SU-DHL-6 (cell line): ENCODE results near the gene KLK5.

Source experiments
- EZH2phosphoT487 ChIP-seq: fragments of 200-600 bp; sonication (generic), shearing (Covaris generic); conservative IDR thresholded peaks from 2 replicates; pipeline ENCODE4 v1.6.1; 2018; ENCODE audit warnings: mild to moderate bottlenecking, antibody characterized with exemption, low read length, moderate library complexity, mixed read lengths
- TF ChIP-seq, protein P1 (sequence below): fragments of 200-600 bp; sonication (generic); IDR thresholded peaks from one replicate; pipeline ENCODE4 v1.5.1; 2017; ENCODE audit warnings: antibody characterized with exemption, mild to moderate bottlenecking, low read length, moderate library complexity; ENCODE audit not compliant: insufficient read depth, poor library complexity, severe bottlenecking

GRCh38 chr19:50982186-50982585 lies 29.3 kb upstream of the KLK5 start:
- TF ChIP-seq, protein P1, sequence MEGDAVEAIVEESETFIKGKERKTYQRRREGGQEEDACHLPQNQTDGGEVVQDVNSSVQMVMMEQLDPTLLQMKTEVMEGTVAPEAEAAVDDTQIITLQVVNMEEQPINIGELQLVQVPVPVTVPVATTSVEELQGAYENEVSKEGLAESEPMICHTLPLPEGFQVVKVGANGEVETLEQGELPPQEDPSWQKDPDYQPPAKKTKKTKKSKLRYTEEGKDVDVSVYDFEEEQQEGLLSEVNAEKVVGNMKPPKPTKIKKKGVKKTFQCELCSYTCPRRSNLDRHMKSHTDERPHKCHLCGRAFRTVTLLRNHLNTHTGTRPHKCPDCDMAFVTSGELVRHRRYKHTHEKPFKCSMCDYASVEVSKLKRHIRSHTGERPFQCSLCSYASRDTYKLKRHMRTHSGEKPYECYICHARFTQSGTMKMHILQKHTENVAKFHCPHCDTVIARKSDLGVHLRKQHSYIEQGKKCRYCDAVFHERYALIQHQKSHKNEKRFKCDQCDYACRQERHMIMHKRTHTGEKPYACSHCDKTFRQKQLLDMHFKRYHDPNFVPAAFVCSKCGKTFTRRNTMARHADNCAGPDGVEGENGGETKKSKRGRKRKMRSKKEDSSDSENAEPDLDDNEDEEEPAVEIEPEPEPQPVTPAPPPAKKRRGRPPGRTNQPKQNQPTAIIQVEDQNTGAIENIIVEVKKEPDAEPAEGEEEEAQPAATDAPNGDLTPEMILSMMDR: no peak
- no peak for TF ChIP-seq EZH2phosphoT487
